GM18505 (cell line): ENCODE results near the gene HRC.

Experiments
- ATAC-seq: cut with Tn5 transposase; IDR thresholded peaks from one replicate; pipeline ENCODE4 v1.9.1; 2021; ENCODE audit not compliant: unreplicated experiment
- POLR2A ChIP-seq: IDR thresholded peaks from 4 replicates; pipeline ENCODE4 v1.6.1; 2011; ENCODE audit warnings: borderline replicate concordance; ENCODE audit not compliant: insufficient read depth, insufficient read length; ENCODE audit errors: extremely low read depth

Gene HRC

DNA sequence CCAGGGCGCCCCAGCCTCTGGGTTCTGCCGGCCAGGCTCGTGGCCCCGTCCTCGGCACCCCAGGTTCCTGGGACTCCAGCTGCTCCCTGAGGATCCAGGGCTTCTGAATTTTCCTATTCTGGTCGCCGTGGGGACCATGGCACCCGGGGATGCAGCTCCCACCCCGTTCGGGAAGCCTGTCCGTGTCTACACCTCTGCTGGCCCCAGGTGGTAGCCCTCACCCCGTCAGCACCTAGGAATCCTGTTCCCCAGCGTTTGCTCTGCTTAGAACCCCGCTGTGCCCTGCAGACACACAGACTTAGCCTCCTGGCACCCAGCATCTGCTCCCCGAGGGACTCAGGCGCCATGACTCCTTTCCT is 34.9 kb downstream of the HRC start:
- TF ChIP-seq POLR2A = no peak
- no peak for ATAC-seq

- TF ChIP-seq POLR2A = no peak
- ATAC-seq = no peak
Observed at GRCh38 chr19:49119411-49120324, 35.5 kb downstream of the HRC start, which contains the start of gene PPFIA3. TSS of gene PPFIA3 (plus strand) at chr19:49119544. CDS start at chr19:49127874, 8,330 bp downstream.

- peak; percentile 77 for ATAC-seq
- TF ChIP-seq POLR2A = peak; percentile 62
Observed at GRCh38 chr19:49118565-49119410, 36.4 kb downstream of the HRC start, which contains the start of gene C19orf73. TSS of gene C19orf73 (minus strand) at chr19:49119143. CDS start at chr19:49119022, 121 bp downstream.

DNA sequence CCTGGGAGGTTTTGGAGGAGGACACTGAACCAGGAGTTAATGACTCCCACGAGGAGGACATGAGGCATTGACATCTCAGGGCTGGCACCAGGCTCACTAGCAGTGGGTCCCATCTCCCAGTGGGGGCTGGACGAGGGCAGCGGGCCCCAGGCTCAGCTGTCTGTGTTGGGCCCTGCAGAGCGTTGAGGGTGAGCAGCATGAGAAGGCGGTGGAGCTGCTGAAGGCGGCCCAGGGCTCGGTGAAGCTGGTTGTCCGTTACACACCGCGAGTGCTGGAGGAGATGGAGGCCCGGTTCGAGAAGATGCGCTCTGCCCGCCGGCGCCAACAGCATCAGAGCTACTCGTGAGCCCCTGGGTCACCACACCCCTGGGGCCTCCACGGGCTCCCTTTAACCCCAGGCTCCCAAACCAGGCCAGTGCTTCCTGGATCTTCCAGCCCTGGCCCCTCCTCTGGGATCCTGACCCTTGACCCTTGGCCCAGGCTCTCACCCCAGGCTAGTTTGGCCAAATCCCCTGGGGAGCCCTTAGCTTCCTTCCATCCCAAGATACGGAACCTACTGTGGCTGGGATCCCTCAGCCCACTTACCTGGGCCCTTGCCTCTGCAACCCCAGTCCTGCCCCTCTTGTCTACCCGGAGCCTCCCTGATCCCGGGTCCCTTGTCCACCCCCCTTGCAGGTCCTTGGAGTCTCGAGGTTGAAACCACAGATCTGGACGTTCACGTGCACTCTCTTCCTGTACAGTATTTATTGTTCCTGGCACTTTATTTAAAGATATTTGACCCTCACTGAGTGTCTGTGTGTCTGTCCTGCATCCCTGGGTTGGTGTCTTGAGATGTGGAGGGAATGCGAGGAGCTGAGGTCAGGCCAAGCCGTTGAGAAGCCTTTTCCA is 37.3 kb downstream of the HRC start:
- no peak for ATAC-seq
- no peak for TF ChIP-seq POLR2A

GRCh38 chr19:49116544-49116943 is 38.7 kb downstream of the HRC start:
- no peak for ATAC-seq
- no peak for TF ChIP-seq POLR2A

GRCh38 chr19:49114630-49115363 is 40.4 kb downstream of the HRC start:
- TF ChIP-seq POLR2A = no peak
- ATAC-seq = peak; percentile 0

DNA sequence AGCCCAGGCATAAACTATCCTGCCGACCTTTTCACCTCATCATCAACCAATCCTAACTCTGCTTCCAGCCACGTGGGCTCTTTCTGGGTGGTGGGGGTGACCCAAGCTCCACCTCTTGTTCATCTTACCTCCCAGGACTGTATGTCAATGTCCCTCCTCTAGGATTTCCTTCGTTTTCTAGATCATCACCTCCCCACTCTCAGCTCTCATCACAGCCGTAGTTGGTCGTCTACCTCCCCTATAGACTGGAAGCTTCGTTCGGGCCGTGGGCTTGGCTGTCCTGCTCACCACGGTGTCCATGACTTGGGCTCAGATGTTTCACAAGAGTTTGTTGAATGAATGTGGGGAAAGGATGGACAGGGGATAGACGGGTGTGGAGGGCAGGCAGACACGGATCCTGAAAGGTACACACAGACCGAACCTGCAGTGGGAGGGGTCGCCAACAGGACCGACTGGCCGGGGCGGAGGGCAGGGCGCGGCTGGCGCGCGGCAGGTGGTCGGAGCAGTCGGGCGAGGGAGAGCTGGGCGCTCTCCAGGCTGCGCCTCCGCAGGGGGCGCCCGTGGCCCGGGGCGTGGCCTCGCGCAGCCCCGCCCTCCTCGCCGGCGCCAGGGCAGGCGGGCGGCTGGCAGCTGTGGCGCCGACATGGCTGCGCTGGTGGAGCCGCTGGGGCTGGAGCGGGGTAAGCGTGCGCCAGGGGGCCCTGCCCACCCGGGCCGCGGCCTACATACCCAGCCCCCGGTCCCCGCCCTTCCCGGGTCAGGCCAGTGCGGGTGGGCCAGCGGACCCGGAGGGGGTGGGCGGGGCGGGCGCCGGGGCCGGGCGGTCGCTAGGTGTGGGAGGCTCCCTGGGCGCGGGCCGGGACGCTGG is 41.2 kb downstream of the HRC start, which contains the start of gene LIN7B:
LIN7B (plus strand) TSS at position 609 of the 868 bp plus-strand sequence; CDS start at position 644, 35 bp downstream.
- peak; percentile 46 for ATAC-seq
- TF ChIP-seq POLR2A = peak; percentile 52

DNA sequence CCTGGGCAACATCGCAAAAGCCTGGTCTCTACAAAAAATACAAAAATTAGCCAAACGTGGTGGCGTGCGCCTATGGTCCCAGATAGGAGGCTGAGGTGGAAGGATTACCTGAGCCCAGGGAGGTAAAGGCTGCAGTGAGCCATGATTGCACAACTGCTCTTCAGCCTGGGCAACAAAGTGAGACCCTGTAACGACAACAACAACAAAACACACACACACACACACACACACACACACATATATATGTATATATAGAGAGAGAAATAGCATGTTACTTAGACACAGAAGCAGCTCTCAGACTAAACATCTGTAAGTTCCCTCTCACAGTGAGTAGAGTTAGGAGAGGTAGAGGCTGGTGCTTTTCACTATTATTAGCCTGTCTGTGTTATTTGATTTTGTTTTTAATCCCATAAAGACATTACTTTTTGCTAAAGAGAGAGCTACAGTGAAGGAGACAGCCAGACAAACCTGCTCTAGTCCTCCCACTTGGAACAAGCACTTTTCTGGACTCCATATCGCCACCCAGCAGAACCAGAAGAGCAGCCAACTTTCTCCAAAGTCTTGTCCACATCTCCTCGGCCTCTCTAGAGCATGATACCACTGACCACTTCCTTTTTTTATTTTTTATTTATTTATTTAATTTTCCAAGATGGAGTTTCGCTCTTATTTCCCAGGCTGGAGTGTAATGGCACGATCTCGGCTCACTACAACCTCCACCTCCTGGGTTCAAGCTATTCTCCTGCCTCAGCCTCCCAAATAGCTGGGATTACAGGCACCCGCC is 43.8 kb downstream of the HRC start:
- no peak for TF ChIP-seq POLR2A
- ATAC-seq = no peak

DNA sequence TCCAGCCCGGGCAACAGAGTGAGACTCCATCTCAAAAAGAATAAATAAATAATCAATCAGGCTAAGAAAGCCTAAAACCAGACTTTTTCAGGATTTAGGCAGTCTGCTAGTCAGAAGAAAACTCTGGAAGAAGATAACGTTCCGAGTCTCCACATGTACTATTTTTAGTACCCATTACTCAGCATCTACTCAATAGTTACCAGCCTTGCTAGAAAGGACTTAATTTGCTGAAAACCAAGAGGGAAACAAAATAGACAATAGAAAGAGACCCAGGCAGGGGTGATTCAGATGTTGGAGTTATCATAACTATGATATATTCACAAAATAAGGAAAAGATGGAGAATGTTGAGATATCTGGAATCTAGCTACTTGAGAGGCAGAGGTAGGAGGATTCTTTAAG is 44.6 kb downstream of the HRC start:
- TF ChIP-seq POLR2A = no peak
- ATAC-seq = no peak

DNA sequence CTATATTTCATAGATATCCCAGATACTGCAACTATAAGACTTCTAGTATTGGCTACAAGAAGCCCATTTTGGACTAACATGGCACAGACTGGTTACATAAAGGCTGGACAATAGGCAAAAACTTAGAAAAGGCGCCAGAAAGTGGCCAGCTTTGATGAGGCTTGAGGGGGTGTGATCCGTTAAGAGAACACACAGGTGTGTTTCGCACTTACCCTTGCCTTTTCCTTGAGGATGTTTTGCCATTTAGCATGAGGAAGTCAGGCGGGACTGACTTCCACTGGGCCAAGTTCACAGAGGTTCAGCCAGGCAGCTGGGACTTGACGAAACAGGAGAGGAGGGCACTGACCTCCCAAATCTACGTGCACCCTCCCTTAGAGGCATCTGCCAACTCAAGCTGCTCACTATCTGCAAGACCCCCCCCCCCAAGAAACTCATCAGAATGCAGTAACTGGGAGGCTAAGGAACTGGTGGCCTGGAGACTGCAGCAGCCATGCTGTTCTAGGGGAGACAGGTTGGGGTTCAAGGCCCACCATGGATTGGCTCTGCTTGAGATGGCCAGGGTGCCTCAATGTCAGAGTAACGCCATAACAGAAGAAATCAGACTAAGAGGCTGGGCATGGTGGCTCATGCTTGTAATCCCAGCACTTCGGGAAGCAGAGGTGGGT is 45.5 kb downstream of the HRC start:
- TF ChIP-seq POLR2A = no peak
- no peak for ATAC-seq
